Measurements from ENCODE around the gene COPS3.

DNA sequence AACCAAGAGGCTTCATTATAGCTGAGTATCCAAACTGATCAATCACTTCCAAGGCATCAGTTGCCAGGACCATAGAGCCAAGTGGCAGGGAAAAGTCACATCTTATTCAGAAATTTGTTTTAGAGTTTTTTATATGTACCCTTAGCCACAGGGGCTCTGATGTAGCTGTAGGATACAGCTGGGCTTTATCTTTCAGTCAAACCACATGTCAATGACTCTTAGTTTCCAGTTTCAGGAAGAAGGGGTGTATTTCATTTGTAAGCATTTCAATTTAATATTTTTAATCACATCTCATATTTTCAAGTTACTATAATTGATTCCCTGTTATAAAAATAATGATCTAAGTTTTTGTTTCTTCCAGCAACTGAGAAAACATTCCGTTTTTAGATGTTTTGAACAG, 41.2 kb downstream of the COPS3 start:
- TF ChIP-seq FOS (IDR thresholded peaks at IDR 0.05; ENCODE audit: low read depth, low read length) (no peak), MAFK (IDR thresholded peaks at IDR 0.05; ENCODE audit: low read depth, low read length) (no peak), CHD1 (IDR thresholded peaks at IDR 0.05; ENCODE audit: low read depth, low read length) (no peak), POLR2A (IDR thresholded peaks at IDR 0.05; ENCODE audit: low read depth, low read length) (no peak), RAD21 (IDR thresholded peaks at IDR 0.05; ENCODE audit: low read length) (no peak), RFX5 (IDR thresholded peaks at IDR 0.05; ENCODE audit: low read depth, low read length) (no peak), CEBPB (IDR thresholded peaks at IDR 0.05; ENCODE audit: low read depth, low read length) (no peak), BHLHE40 (IDR thresholded peaks at IDR 0.05; ENCODE audit: low read depth, low read length) (no peak), SMC3 (IDR thresholded peaks at IDR 0.05; ENCODE audit: low read depth, low read length) (no peak), MAZ (IDR thresholded peaks at IDR 0.05; ENCODE audit: borderline replicate concordance, low read depth, low read length) (no peak)
- TF ChIP-seq, protein P1, sequence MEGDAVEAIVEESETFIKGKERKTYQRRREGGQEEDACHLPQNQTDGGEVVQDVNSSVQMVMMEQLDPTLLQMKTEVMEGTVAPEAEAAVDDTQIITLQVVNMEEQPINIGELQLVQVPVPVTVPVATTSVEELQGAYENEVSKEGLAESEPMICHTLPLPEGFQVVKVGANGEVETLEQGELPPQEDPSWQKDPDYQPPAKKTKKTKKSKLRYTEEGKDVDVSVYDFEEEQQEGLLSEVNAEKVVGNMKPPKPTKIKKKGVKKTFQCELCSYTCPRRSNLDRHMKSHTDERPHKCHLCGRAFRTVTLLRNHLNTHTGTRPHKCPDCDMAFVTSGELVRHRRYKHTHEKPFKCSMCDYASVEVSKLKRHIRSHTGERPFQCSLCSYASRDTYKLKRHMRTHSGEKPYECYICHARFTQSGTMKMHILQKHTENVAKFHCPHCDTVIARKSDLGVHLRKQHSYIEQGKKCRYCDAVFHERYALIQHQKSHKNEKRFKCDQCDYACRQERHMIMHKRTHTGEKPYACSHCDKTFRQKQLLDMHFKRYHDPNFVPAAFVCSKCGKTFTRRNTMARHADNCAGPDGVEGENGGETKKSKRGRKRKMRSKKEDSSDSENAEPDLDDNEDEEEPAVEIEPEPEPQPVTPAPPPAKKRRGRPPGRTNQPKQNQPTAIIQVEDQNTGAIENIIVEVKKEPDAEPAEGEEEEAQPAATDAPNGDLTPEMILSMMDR (conservative IDR thresholded peaks at IDR 0.05; ENCODE audit: low read depth, low read length): no peak
- TF ChIP-seq, protein P2, sequence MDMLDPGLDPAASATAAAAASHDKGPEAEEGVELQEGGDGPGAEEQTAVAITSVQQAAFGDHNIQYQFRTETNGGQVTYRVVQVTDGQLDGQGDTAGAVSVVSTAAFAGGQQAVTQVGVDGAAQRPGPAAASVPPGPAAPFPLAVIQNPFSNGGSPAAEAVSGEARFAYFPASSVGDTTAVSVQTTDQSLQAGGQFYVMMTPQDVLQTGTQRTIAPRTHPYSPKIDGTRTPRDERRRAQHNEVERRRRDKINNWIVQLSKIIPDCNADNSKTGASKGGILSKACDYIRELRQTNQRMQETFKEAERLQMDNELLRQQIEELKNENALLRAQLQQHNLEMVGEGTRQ (IDR thresholded peaks at IDR 0.05; ENCODE audit: low read depth, low read length): no peak
